Karpas-422 (cell line): Measurements from ENCODE around the gene CSMD2. TPM values are rescaled to one million over a fixed set of nuclear protein-coding genes. Genes with fewer than 3 reads are reported as not detected.

ENCODE experiments used
- DNase-seq: peaks from one replicate; pipeline ENCODE4 v3.0.0-alpha.2; 2015
- H2AFZ ChIP-seq: fragments of 200-600 bp; sonication (generic); 2 replicates; pipeline ENCODE4 v1.6.1; 2014; ENCODE audit warnings: antibody characterized with exemption, low read length, mixed read lengths
- H3K27ac ChIP-seq: fragments of 200-600 bp; sonication (generic); 2 replicates; pipeline ENCODE4 v1.5.1; 2014; ENCODE audit warnings: mild to moderate bottlenecking, low read length, moderate library complexity
- H3K27me3 ChIP-seq: fragments of 200-600 bp; sonication (generic); 2 replicates; pipeline ENCODE4 v1.6.1; 2014; ENCODE audit warnings: low read length, mixed read lengths
- H3K36me3 ChIP-seq: fragments of 200-600 bp; sonication (generic); 2 replicates; pipeline ENCODE4 v1.6.1; 2014; ENCODE audit warnings: low read length, mixed read lengths; ENCODE audit not compliant: insufficient read depth
- H3K4me1 ChIP-seq: fragments of 200-600 bp; sonication (generic); 2 replicates; pipeline ENCODE4 v1.6.1; 2014; ENCODE audit warnings: mild to moderate bottlenecking, low read length, mixed read lengths
- H3K4me2 ChIP-seq: fragments of 200-600 bp; sonication (generic); 2 replicates; pipeline ENCODE4 v1.6.1; 2014; ENCODE audit warnings: low read length, low read depth, mild to moderate bottlenecking; ENCODE audit not compliant: poor library complexity, severe bottlenecking
- H3K4me3 ChIP-seq: fragments of 200-600 bp; sonication (generic); 2 replicates; pipeline ENCODE4 v1.5.1; 2014; ENCODE audit warnings: mild to moderate bottlenecking, antibody characterized with exemption, low read length, mixed read lengths
- H3K79me2 ChIP-seq: fragments of 200-600 bp; sonication (generic); 2 replicates; pipeline ENCODE4 v1.6.1; 2014; ENCODE audit warnings: mild to moderate bottlenecking, low read length, mixed read lengths
- H3K9ac ChIP-seq: fragments of 200-600 bp; sonication (generic); 2 replicates; pipeline ENCODE4 v1.6.0; 2014; ENCODE audit warnings: low read length
- H3K9me2 ChIP-seq: fragments of 200-600 bp; sonication (generic), shearing (Covaris generic); replicated peaks from 2 replicates; pipeline ENCODE4 v1.6.0; 2014; ENCODE audit warnings: mild to moderate bottlenecking, low read length, moderate library complexity; ENCODE audit not compliant: insufficient read depth
- H3K9me3 ChIP-seq: fragments of 300-700, 200-600 bp; sonication (generic); 2 replicates; pipeline ENCODE4 v1.6.1; 2014; ENCODE audit warnings: low read length, mixed read lengths
- H4K20me1 ChIP-seq: fragments of 200-600 bp; sonication (generic); 2 replicates; pipeline ENCODE4 v1.6.1; 2014; ENCODE audit warnings: mild to moderate bottlenecking, antibody characterized with exemption, low read length, low read depth; ENCODE audit not compliant: insufficient read depth
- total RNA-seq: library from RNA; depleted of rRNA; stranded (reverse); fragments of >200 nt; shearing (Covaris generic); gene quantifications from 2 replicates; pipeline ENCODE4 v1.2.3, GENCODE V29; 2014; ENCODE audit warnings: low replicate concordance

CSMD2 gene
- total RNA-seq, 1 experiment from 2014 or later, result 0.19 TPM

- H3K79me2 ChIP-seq, result no peaks in the 10 kb centered on the region
- H3K4me3 ChIP-seq, result no peak overlapping the region
- H3K9ac ChIP-seq, result no peak overlapping the region
- no peak for DNase-seq
- peaks cover 8% of the 10 kb centered on the region; the same call in 1 of the 2 replicates for H3K4me1 ChIP-seq
- no peak overlapping the region for H3K4me2 ChIP-seq
- no peaks in the 10 kb centered on the region for H3K27me3 ChIP-seq
- no peak overlapping the region for H2AFZ ChIP-seq
- no peaks in the 10 kb centered on the region for H4K20me1 ChIP-seq
- H3K36me3 ChIP-seq, result no peaks in the 10 kb centered on the region
- H3K9me2 ChIP-seq, result no peaks in the 10 kb centered on the region
- no peak overlapping the region for H3K27ac ChIP-seq
- no peaks in the 10 kb centered on the region for H3K9me3 ChIP-seq
Measured at GRCh38 chr1:33532250-33532649, 632.8 kb downstream of the CSMD2 start.

DNA sequence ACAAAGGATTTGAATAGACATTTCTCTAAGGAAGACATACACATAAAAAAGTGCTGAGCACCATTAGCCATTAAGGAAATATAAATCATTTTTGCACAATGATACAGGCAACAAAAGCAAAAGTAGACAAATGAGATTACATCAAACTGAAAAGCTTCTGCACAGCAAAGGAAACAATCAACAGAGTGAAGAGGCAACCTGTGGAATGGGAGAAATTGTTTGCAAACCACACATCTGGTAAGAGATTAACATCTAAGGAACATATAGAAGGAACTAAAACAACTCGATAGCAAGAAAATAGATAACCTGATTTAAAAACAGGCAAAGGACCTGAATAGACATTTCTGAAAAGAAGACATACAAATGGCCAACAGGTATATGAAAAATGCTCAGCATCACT is 635.1 kb downstream of the CSMD2 start:
- H3K27ac ChIP-seq, result no peak overlapping the region
- no peaks in the 10 kb centered on the region for H4K20me1 ChIP-seq
- H3K27me3 ChIP-seq, result no peaks in the 10 kb centered on the region; the same call in 1 of the 2 replicates
- DNase-seq, result no peak
- H3K4me1 ChIP-seq, result peaks cover 8% of the 10 kb centered on the region; the same call in 1 of the 2 replicates
- no peak overlapping the region for H3K4me2 ChIP-seq
- H3K79me2 ChIP-seq, result no peaks in the 10 kb centered on the region
- H3K9ac ChIP-seq, result no peak overlapping the region
- no peaks in the 10 kb centered on the region for H3K9me2 ChIP-seq
- no peak overlapping the region for H2AFZ ChIP-seq
- no peaks in the 10 kb centered on the region for H3K9me3 ChIP-seq
- H3K36me3 ChIP-seq, result no peaks in the 10 kb centered on the region
- H3K4me3 ChIP-seq, result no peak overlapping the region

DNA sequence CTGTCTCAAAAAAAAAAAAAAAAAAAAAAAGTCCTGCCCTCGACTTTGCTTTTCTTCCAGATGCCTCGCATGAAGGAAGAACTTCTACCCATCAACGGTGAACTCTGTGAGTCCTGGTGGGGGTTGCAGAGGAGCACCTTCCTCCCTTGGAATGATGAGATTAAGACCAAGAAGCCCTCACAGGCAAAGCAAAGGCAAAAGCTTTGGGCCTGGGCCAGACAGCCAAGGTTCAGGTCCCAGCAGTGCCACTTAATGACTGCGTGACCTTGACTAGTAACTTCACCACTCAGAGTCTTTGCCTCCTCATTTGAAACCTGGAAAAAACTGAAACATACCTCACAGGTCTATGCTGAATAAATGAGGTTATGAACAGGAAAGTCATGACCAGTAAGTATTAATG is 637.1 kb downstream of the CSMD2 start:
- no peaks in the 10 kb centered on the region for H4K20me1 ChIP-seq
- no peak overlapping the region for H3K4me3 ChIP-seq
- no peaks in the 10 kb centered on the region for H3K9me2 ChIP-seq
- H3K4me2 ChIP-seq, result no peak overlapping the region
- H3K9me3 ChIP-seq, result no peaks in the 10 kb centered on the region
- H3K27ac ChIP-seq, result no peak overlapping the region
- peaks cover 8% of the 10 kb centered on the region; the same call in 1 of the 2 replicates for H3K4me1 ChIP-seq
- no peaks in the 10 kb centered on the region for H3K79me2 ChIP-seq
- H3K9ac ChIP-seq, result no peak overlapping the region; the same call in 1 of the 2 replicates
- no peaks in the 10 kb centered on the region for H3K36me3 ChIP-seq
- peak overlapping the region; percentile 61 for H2AFZ ChIP-seq
- no peak for DNase-seq
- H3K27me3 ChIP-seq, result no peaks in the 10 kb centered on the region; the same call in 1 of the 2 replicates

DNA sequence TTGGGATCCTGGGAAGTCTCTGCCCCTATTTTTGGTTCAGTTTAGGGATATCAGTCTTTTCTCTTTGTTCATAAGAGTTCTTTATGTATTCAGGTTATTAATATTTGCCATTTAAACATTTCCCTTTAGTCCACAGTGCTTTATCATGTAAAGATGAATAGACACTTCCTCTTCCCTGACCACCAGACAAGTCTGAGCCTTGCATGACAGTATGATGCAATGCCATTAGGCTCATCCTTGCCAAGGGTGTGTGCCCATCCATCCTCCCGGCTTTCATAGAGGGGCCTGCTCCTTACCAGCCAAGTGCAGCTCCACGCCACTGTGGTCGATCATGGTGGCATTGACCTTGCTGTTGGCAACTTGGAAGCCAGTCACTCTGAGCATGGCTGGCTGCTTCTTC is 640.4 kb downstream of the CSMD2 start:
- no peaks in the 10 kb centered on the region for H3K9me2 ChIP-seq
- peaks cover 4% of the 10 kb centered on the region; the same call in 1 of the 2 replicates for H3K4me1 ChIP-seq
- H3K9ac ChIP-seq, result no peak overlapping the region
- H3K27me3 ChIP-seq, result no peaks in the 10 kb centered on the region; the same call in 1 of the 2 replicates
- H4K20me1 ChIP-seq, result no peaks in the 10 kb centered on the region
- no peak for DNase-seq
- H3K36me3 ChIP-seq, result no peaks in the 10 kb centered on the region
- H2AFZ ChIP-seq, result no peak overlapping the region
- no peaks in the 10 kb centered on the region for H3K9me3 ChIP-seq
- H3K79me2 ChIP-seq, result no peaks in the 10 kb centered on the region
- no peak overlapping the region for H3K4me2 ChIP-seq
- H3K4me3 ChIP-seq, result no peak overlapping the region
- H3K27ac ChIP-seq, result no peak overlapping the region

DNA sequence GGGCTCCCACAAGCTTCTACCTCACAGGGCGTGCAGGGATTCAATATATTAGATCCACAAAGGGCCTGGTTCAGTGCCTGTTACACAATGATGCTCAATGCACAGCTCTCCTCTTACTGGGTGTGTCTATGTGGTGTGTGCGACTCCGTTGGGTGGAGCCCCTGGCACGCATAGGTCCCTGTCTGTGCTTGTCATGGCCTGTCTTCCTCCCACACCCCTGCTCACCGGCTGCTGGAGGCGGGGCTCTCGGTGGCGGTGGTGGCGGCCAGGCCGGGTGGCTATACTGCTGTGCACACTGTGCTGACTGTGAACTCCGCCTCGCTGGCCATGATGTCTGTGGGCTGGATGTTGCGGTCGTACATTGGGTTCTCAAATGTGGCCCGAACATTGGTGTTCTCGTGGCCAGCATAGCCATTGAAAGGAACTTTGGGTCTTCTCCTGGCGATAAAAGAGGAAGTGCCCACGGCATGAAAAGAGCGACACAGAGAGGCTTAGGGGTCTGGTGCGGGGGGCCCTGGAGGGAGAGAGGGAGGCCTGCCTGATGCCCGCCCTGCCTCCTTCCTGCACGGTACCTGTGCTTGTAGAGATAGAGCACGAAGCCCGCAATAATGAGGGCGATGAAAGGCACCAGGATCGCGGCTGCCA is 645.7 kb downstream of the CSMD2 start:
- H3K79me2 ChIP-seq, result no peaks in the 10 kb centered on the region
- no peaks in the 10 kb centered on the region for H3K36me3 ChIP-seq
- no peaks in the 10 kb centered on the region for H3K9me2 ChIP-seq
- no peaks in the 10 kb centered on the region for H4K20me1 ChIP-seq
- no peaks in the 10 kb centered on the region for H3K4me1 ChIP-seq
- no peak overlapping the region for H3K4me2 ChIP-seq
- no peak overlapping the region for H3K4me3 ChIP-seq
- no peak overlapping the region for H2AFZ ChIP-seq
- H3K9me3 ChIP-seq, result no peaks in the 10 kb centered on the region
- H3K27ac ChIP-seq, result no peak overlapping the region
- DNase-seq, result no peak
- H3K27me3 ChIP-seq, result no peaks in the 10 kb centered on the region
- H3K9ac ChIP-seq, result no peak overlapping the region

- Histone ChIP-seq H3K4me2 (no peak overlapping the region), H4K20me1 (no peaks in the 10 kb centered on the region), H3K4me1 (no peaks in the 10 kb centered on the region), H3K79me2 (no peaks in the 10 kb centered on the region), H3K27ac (no peak overlapping the region), H3K9me2 (no peaks in the 10 kb centered on the region), H3K9ac (no peak overlapping the region), H3K27me3 (no peaks in the 10 kb centered on the region), H3K36me3 (no peaks in the 10 kb centered on the region), H3K9me3 (no peaks in the 10 kb centered on the region), H3K4me3 (no peak overlapping the region), H2AFZ (no peak overlapping the region)
- no peak for DNase-seq
Measured at GRCh38 chr1:33517596-33518250, 647.3 kb downstream of the CSMD2 start.

- no peak overlapping the region for H3K9ac ChIP-seq
Measured at GRCh38 chr1:33516891-33517567, 648.0 kb downstream of the CSMD2 start.

GRCh38 chr1:33516428-33516827 is 648.6 kb downstream of the CSMD2 start:
- H3K79me2 ChIP-seq, result no peaks in the 10 kb centered on the region
- no peaks in the 10 kb centered on the region for H3K9me2 ChIP-seq
- no peak overlapping the region for H3K27ac ChIP-seq
- no peaks in the 10 kb centered on the region for H3K27me3 ChIP-seq
- H3K4me3 ChIP-seq, result no peak overlapping the region
- no peak for DNase-seq
- no peaks in the 10 kb centered on the region for H3K4me1 ChIP-seq
- no peak overlapping the region for H3K9ac ChIP-seq
- H4K20me1 ChIP-seq, result no peaks in the 10 kb centered on the region
- no peaks in the 10 kb centered on the region for H3K9me3 ChIP-seq
- no peak overlapping the region for H3K4me2 ChIP-seq
- H2AFZ ChIP-seq, result no peak overlapping the region
- no peaks in the 10 kb centered on the region for H3K36me3 ChIP-seq

More at GRCh38 chr1:33516891-33517567, 648.0 kb downstream of the CSMD2 start:
- no peaks in the 10 kb centered on the region for H4K20me1 ChIP-seq
- DNase-seq, result no peak
- no peak overlapping the region for H2AFZ ChIP-seq
- no peak overlapping the region for H3K27ac ChIP-seq
- no peak overlapping the region for H3K4me3 ChIP-seq
- no peaks in the 10 kb centered on the region for H3K27me3 ChIP-seq
- H3K79me2 ChIP-seq, result no peaks in the 10 kb centered on the region
- H3K9me2 ChIP-seq, result no peaks in the 10 kb centered on the region
- H3K4me1 ChIP-seq, result no peaks in the 10 kb centered on the region
- no peaks in the 10 kb centered on the region for H3K36me3 ChIP-seq
- no peaks in the 10 kb centered on the region for H3K9me3 ChIP-seq
- no peak overlapping the region for H3K4me2 ChIP-seq
